Stimulated activated CD8-positive, alpha-beta memory T cell treated with anti-CD3 and anti-CD28 coated beads, Interleukin-4, amount 100 ng/mL, for 4 hours (primary cell): Measurements from ENCODE around the gene CFAP65.
A peak's percentile ranks its signal among the peaks of the same experiment; 100 is the strongest.

Experiments used
- DNase-seq, 2 donors: peaks; one replicate each; pipeline ENCODE4 v3.0.0-alpha.2; 2020; ENCODE audit warnings: low read depth in 2 of 2, low spot score in 1 of 2

Gene CFAP65

GRCh38 chr2:219060821-219061791 lies 19.8 kb upstream of the CFAP65 start, which contains the start of gene IHH:
Gene IHH, minus strand, starts transcription at chr2:219060921. Its CDS starts 454 bp downstream, at chr2:219060467.
- DNase-seq, result no peak

- DNase-seq, result no peak
These were observed 18.7 kb upstream of the CFAP65 start for GRCh38 chr2:219059725-219060682.

DNA sequence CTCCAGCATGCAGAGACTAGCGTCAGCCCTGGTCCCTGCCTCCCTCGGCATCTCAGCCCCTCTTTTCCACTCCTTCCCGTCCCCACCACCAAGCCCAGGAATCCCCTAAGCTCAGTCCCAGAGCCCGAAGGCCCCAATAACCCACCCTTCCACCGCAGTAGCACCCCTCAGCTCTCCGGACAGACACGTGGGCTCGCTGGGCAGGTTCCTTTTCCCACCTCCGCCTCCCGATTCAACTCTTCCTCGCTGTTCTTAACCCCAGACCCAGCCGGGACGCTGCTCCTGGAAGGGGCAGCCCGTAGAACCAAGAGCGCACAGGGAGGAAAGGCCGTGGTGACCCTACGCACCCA lies 18.0 kb upstream of the CFAP65 start:
- no peak for DNase-seq

- no peak for DNase-seq
These were observed 17.4 kb upstream of the CFAP65 start for GRCh38 chr2:219058541-219059374.

- peak; percentile 38 to 40 for DNase-seq
These were observed 16.6 kb upstream of the CFAP65 start for GRCh38 chr2:219057709-219058540.

GRCh38 chr2:219056896-219057708 lies 15.8 kb upstream of the CFAP65 start:
- DNase-seq, result no peak

DNA sequence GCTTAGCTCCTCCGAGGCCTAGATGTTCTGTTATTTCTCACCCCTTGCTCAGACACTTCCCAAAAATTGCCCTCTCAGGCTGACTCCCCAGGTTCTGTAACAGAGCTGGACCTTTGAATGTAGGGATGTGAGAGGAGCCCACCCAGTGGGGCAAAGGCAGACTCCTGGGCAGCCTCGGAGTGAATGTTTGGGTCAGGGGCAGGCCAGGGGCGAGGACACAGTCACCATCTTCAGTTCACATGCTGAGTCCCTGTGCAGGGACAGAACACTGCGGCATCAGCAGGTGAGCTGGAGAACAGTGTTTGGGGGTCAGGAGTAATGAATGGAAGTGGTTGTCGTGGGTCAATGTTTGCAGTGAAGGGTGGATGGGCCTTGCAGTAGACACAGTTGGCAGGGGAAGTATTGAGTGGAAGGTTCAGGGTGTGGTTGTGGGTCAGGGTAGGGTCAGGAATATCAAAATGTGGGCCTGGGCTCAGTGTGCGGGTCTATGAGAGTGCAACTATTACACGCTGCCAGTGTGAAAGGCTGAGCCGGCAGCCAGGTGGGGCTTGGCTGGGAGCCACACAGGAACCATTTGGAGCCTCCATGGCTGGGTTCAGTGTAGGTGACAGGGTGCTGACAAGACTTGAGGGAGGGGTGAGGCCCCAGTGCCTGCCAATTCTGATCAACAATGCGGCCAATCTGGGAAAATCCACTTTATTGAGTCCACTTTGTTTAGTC lies 15.0 kb upstream of the CFAP65 start:
- no peak for DNase-seq

- DNase-seq, result no peak
These were observed 13.9 kb upstream of the CFAP65 start for GRCh38 chr2:219054956-219055903.

DNA sequence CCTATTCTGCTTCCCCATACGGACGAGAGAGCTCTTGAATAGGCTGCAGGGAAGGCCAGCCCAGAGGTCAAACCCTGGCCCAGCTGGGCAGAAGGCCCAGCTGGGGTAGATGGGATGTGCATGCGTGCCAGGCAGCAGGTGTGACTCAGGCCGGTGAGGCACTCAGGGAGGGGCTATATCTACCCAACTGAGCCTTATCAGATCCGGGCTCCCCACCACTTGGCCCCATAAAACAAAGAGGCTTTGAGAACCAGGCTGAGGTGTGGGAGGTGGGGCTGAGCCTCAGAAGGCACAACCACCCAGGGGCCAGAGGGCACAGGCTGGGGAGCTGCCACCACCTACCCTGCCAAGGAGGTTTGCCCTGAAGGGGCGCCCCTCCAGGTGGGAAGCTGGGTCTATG lies 8.0 kb upstream of the CFAP65 start:
- no peak for DNase-seq

- DNase-seq, result no peak
These were observed 4.7 kb upstream of the CFAP65 start for GRCh38 chr2:219045937-219046550.

DNA sequence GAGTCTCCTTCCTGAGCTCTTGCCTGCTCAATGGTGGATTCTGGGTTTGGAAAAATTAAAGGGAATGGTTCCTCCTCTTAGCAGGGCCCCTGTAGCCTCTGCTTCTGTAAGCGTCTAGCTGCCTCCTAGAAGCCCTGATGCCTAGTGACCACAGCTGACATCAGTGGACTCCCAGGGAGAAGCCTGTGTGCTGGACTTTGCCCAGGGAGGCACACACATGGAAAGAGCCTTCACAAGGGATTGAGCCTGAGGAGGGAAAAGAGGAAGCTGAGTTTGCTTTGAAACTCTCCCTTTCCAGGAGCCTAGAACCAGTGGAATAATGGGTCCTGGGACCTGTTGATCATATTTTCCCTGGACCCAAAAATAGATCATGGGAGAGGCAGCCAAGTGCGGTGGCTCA lies 1.4 kb upstream of the CFAP65 start:
- no peak for DNase-seq

GRCh38 chr2:219042157-219042556 lies 841 bp upstream of the CFAP65 start:
- DNase-seq, result no peak

DNA sequence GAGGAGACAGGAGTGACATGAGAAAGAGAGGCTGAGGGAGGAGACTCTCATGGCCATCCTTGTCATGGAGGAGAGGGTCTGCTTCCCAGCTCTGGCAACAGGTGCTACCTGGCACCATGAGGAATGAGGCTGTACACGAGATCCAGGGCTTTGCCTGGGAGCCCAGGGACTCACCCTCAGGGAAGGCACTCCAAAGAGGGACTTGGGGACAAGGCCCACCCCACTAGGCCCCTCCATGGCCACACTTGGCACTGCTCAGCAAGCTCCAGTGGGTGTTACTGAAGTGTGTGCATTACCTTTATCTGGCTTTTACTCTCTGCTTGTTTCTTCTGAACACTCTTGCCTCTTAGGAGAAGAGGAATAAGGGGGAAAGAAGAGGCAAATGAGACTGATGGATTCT lies 2.7 kb downstream of the CFAP65 start:
- no peak for DNase-seq

DNA sequence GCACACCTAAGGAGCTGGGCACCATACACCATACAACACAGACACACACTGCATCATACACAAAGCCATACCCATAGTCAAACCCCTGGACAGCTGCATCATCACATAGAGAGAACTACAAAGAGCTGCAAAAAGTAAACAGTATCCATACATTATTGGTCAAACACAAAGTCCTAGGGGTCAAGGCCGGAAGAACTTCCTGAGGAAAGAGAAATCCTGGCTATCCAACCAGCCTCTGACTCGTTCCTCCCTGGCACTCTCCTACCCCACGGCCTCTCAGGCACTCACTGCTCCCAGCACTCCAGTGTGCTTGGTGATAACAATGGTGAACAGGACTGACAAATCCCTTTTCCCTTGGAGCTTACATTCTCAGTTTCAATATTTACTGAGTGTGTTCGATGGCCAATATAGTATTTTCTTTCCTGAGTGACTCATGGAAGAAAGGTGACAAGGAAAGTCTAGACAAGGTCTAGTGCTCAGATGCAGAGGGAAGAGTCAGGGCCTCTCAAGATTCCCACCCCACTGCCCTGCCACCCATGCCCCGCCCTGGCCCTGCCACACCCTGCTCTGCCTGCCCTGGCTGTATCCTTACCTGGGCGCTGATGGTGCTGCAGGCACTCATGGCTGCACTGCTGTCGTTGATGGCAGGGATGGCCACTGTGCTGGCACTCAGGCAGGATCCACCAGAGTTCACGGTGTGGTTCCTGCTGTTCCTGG lies 3.4 kb downstream of the CFAP65 start:
- DNase-seq, result no peak

GRCh38 chr2:219035942-219036341 lies 5.4 kb downstream of the CFAP65 start:
- DNase-seq, result no peak

DNA sequence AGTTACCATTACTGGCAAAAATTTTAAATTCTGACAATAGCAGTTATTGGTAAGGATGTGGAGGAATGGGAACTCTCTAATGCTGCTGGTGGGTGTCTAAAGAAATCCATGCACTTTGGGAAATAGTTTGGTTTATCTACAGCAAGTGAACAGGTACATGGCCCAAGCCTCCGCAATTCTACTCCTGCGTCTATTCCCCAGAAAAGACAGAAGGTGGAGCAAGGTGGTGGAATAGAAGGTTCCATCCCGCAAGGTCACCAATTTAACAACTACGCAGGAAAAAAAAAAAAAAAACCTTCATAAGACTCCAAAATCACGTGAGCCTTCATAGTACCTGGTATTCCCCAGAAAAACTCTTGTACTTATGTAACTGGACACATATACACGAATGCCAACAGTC lies 6.5 kb downstream of the CFAP65 start:
- DNase-seq, result no peak
